ENCODE measurements around the gene AATK.

Gene AATK, protein sequence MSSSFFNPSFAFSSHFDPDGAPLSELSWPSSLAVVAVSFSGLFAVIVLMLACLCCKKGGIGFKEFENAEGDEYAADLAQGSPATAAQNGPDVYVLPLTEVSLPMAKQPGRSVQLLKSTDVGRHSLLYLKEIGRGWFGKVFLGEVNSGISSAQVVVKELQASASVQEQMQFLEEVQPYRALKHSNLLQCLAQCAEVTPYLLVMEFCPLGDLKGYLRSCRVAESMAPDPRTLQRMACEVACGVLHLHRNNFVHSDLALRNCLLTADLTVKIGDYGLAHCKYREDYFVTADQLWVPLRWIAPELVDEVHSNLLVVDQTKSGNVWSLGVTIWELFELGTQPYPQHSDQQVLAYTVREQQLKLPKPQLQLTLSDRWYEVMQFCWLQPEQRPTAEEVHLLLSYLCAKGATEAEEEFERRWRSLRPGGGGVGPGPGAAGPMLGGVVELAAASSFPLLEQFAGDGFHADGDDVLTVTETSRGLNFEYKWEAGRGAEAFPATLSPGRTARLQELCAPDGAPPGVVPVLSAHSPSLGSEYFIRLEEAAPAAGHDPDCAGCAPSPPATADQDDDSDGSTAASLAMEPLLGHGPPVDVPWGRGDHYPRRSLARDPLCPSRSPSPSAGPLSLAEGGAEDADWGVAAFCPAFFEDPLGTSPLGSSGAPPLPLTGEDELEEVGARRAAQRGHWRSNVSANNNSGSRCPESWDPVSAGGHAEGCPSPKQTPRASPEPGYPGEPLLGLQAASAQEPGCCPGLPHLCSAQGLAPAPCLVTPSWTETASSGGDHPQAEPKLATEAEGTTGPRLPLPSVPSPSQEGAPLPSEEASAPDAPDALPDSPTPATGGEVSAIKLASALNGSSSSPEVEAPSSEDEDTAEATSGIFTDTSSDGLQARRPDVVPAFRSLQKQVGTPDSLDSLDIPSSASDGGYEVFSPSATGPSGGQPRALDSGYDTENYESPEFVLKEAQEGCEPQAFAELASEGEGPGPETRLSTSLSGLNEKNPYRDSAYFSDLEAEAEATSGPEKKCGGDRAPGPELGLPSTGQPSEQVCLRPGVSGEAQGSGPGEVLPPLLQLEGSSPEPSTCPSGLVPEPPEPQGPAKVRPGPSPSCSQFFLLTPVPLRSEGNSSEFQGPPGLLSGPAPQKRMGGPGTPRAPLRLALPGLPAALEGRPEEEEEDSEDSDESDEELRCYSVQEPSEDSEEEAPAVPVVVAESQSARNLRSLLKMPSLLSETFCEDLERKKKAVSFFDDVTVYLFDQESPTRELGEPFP (N-terminal part only)

DNA sequence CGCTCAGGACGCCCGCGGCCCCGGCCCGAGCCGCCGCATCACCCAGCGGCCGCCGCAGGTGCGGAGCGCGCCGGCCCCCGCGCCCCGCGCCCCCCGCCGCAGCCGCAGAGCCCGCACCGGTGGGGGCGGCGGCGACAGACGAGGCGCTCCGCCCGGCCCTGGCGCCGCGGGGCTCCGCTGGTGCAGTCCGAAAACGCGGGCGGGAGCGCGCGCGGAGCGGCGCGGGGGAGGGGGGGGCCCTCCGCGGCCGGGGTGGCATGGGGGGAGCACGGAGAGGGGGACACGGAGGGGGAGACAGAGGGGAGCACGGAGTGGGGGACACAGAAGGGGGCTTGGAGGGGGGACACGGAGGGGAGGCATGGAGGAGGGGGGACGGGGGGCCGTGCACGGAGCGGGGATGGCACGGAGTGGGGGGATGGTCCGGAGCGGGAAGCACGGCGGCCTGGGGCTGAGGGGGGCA lies at the start of gene AATK:
TSS of gene AATK (minus strand) at position 189 of the 460 bp plus-strand sequence. CDS start 229 bp downstream, outside the sequence.
- no peak for DNase-seq

DNA sequence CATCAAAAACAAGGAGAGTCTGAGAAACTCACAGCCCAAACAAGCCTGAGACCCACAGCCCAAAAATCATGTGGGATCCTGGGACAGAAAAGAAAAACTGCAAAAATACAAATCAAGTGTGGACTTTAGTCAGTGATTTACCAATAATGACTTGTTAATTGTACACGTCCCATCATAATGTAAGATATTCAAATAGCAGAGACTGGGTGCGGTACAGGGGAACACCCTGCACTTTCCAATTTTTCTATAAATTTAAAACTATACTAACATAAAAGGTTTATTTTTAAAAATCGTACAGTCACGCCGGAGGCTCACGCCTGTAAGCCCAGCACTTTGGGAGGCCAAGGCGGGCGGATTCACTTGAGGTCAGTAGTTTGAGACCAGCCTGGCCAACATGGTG lies 48.0 kb upstream of the AATK start:
- DNase-seq, result no peak

GRCh38 chr17:81212365-81212764 lies 46.3 kb upstream of the AATK start:
- no peak for DNase-seq

GRCh38 chr17:81210868-81211267 lies 44.8 kb upstream of the AATK start:
- no peak for DNase-seq

DNA sequence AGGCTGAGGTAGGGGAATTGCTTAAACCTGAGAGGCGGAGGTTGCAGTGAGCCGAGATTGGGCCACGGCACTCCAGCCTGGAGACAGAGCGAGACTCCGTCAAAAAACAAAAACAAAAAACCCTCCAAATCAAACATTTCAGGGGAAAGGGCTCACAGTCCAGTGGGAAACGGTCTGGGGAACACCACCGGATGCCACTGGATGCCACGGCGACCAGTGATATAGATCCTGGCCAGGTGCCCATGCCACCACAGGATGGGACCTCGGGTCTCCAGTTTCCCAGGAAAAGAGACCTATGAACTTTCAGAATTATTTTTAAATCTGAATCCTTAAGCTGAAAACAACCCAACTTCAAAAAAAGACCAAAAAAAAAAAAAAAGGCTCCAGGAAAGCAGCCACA lies 44.4 kb upstream of the AATK start:
- DNase-seq, result no peak

DNA sequence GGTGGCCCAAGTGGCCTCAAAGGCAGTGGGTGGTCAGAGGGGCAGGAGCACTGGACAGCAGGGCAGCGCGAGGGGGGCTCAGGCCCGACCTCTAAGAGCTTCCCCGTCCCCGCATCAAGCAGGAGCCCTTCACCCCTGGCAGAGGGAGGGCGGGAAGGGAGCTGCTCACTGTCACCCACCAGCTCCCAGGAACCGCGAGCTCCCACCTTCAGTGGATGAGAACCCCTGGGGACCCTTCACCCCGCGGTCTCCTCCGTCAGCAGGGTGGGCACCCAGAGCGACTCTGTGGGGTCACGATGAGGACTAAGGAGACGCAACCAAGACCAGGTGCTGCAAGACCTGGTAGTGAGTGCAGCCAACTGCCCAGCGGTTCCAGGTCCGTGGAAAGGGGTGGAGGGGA lies 43.1 kb upstream of the AATK start:
- no peak for DNase-seq

DNA sequence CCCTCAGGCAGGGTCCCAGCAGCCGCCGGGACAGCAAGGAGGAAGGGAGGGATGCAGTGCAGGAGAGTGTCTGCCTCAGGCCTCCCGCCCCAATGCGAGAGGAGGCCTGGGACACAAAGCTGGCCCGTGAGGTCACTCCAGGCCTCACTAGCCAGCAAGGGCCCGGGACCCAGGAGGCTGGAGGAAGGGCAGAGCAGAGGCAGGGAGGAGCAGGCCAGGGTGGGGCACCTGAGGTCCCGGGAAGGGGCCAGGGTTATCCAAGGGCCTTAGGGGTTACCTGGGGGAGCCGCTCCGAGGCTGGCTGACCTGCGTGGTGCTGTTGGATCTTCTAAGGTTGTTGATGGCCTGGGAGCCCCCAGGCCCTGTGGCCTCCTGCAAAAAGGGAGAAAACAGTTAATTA lies 42.6 kb upstream of the AATK start:
- DNase-seq, result no peak

DNA sequence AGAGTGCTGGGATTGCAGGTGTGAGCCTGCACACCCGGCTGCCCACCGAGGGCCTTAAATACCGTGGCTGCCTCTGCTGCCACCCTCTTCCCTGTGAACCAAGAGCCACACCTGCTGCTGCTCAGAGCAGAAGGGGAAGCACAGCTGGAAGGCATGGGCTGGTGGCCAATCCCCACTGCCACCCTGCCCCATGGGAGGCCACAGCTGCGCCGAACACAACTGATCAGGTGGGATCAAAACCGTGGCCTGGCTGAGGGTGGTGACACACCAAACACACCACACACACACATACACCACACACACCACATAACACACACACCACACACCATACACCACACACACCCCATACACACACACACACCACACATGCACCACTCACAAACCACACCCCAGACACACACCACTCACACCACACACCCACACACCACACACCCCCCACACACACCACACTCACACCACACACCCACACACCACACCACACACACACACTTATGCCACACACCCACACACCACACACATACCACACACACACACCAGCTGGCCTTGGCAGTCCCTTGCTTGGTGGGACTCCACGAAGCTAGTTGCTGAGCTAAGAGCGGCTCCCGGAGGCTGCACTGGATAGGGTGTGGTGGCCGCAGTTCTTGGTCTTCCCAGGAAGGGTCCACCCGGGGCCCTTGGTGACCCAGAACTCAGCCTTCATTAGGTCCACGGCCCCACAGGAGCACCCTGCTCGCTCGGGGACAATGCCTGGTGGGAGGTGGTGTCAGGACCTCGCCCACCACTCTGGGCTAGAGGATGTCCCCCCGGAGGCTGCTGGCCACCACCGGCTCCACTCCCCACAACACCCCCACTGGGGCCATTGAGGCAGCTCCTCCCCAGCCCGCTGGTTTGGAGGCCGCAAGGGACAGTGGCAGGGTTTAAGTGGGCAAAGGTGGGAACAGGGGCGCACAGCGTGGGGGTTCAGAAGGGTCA lies 41.9 kb upstream of the AATK start:
- DNase-seq, result no peak

GRCh38 chr17:81206657-81207056 lies 40.6 kb upstream of the AATK start:
- no peak for DNase-seq

DNA sequence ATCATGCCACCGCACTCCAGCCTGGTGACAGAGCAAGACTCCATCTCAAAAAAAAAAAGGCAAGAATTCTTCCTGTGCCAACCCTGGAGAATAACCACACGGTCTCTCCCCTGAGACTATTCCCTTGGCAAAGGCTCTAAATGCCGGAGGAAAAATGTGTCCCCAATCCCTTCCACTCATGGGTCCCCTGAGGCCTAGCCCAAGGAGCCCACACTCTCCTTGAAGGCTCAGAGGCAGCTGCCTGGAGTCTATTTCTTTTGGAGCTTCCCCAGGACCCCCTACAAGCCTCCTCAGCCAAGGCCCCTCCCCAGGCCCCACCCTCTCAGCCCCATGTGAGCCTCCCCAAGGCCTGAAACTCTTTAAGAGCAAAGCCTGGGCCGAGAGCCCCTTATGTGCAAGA lies 40.1 kb upstream of the AATK start:
- DNase-seq, result no peak

GRCh38 chr17:81204578-81204977 lies 38.6 kb upstream of the AATK start:
- no peak for DNase-seq

DNA sequence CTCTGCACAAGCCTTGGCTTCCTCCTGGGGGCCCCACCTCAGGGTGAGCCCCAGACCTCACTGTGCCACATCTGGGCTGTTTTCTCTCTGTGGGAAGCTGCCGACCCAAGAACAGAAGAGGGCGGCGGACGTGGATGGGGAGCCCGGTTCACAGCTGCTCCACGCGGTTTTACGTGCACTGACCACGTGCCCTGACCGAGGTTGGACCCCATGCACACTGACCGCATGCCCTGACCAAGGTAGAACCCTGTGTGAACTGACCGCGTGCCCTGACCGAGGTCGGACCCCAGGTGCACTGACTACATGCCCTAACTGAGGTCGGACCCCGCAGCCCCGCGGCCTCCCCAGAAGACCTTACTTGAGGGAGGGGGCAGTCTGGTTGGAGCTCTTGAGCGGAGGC lies 37.1 kb upstream of the AATK start:
- no peak for DNase-seq

DNA sequence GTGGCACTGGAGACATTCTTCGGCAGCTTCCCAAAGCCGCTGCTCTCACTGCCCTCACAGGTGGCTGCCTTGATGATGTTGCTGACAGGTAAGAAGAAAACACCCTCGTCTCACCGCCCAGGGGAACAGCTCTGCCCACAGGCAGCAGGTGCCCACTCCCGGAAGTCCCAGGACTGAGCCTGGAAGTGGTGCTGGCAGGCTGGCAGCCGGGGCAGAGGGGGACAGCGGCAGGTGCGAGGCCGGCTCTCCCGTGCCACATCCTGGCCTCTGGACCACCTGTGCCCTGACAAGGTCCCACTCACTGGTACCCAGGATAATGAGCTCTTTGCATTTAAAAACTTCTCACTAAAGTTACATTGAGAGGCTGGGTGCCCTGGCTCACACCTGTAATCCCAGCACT lies 36.3 kb upstream of the AATK start:
- no peak for DNase-seq

DNA sequence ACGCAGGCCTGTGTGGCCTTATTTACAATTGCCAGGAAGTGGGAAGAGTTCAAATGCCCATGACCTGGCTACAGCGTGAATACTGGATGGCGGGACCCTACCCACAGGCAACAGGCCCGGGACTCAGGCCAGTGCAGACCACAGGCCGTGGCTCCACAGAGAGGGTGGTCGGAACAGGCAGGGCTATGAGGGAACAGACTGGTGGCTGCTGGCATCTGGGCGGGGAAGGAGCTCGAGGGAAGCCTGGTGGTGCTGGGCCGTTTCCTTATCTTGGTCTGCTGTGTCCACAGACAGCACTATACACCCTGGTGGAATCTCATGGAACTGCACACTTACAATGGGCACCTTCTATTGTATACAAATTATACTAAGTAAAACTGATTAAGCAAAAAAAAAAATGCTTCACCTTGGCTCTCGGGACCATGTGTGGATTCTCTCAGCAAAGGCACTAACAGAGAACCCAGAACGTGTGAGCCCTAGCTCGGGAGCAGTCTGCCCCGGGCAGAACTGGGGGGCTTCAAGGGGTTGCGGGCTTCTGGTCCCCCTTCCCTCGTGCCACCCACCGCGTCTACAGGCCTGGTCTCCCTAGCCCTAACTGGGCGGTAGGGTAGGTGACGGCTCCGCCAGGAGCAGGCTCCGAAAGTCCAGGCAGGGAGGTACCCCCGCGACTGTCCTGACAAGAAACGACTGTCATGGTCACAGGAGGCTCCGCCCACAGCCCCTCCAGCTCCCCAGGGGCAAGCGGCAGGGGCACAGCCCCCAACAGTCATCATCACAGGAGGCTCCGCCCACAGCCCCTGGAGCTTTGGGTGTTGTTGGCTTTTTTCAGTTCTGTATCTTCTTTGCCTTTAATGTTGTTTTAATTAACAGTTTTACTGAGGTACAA lies 34.9 kb upstream of the AATK start:
- DNase-seq, result no peak

DNA sequence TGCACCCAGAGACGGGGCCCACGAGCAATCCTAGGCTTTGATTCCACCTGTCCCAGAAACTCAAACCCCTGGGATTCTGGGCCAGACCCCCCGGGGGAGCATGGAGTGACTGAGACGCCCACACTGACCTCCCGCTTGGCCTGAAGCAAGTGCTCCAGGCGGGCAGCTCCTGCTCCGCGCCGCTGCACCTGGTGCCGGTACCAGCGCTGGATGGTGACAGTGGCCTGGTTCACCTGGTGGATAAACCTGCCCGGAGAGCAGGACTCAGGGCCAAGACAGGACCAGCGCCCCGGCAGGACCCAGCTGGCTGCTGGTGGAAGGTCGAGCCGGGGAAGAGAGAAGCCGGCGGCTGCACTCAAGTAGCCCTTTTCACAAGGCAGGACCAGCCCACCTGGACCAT lies 34.2 kb upstream of the AATK start:
- no peak for DNase-seq

GRCh38 chr17:81199482-81199830 lies 33.4 kb upstream of the AATK start:
- no peak for DNase-seq

GRCh38 chr17:81198826-81199481 lies 32.9 kb upstream of the AATK start:
- no peak for DNase-seq

DNA sequence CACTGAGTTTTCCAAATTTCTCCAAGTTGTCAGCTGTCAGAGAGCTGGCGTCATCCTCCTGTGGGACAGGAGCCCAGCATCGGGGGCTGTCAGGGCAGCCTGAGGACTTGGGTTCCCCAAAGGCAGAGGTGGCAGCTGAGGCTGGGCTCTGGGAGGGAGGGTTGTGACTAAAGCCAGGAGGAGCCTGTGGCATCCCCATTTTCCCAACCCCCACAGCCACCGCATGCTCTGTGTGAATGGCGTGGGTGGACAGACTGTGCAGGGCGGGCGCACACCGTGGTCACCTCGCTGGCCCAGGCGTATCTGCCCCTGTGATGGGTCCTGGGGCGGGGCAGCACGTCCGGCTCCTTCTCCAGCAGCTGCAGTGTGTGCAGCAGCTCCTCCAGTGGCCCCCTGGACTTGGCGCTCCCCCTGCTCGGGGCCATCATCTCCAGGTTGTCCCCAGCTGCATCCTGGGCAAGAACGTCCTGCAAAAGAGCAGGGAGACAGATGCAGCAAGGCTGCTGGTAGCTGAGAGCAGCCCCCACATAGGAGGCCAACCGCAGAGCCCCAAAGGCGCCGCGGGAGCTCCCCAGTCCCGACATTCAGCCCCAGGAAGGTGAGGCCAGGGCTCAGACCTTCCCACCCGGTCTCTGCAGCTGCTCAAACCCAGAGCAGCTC lies 31.9 kb upstream of the AATK start:
- DNase-seq, result no peak

GRCh38 chr17:81197409-81197795 lies 31.4 kb upstream of the AATK start:
- DNase-seq, result no peak
